Measurements from ENCODE around the gene CXCL16. TPM values are rescaled to one million over a fixed set of nuclear protein-coding genes. Genes with fewer than 3 reads are reported as not detected.

The CXCL16 gene
- 16.2 and 18.0 TPM in 2 replicates for total RNA-seq (2014; rRNA removed; shearing (Covaris generic))
- polyA plus RNA-seq (2014; cell fraction: nucleus; rRNA removed) = 4.7 and 17.2 TPM in 2 replicates

- peak; percentile 22 for DNase-seq (ENCODE audit: extremely low read depth, low read depth)
Measured at GRCh38 chr17:4739122-4740024, at the start of gene CXCL16, which contains the start of gene ZMYND15. Gene CXCL16, minus strand, starts transcription at chr17:4739928. Its CDS starts 589 bp downstream, at chr17:4739339. Gene ZMYND15, plus strand, starts transcription at chr17:4739833. Its CDS starts 716 bp downstream, at chr17:4740549.

- DNase-seq (ENCODE audit: extremely low read depth, low read depth) = no peak
Measured at GRCh38 chr17:4788807-4789700, 49.3 kb upstream of the CXCL16 start, which contains the start of gene GLTPD2. Gene GLTPD2, plus strand, starts transcription at chr17:4788964. Its CDS starts 48 bp downstream, at chr17:4789012.

GRCh38 chr17:4788159-4788806, 48.6 kb upstream of the CXCL16 start:
- DNase-seq (ENCODE audit: extremely low read depth, low read depth) = no peak

- DNase-seq (ENCODE audit: extremely low read depth, low read depth) = no peak
Measured at GRCh38 chr17:4786516-4786915, 46.8 kb upstream of the CXCL16 start.

- no peak for DNase-seq (ENCODE audit: extremely low read depth, low read depth)
Measured at GRCh38 chr17:4786106-4786511, 46.4 kb upstream of the CXCL16 start, which contains the start of gene VMO1. Gene VMO1, minus strand, starts transcription at chr17:4786364. Its CDS starts 12 bp downstream, at chr17:4786352.

GRCh38 chr17:4785311-4786105, 45.8 kb upstream of the CXCL16 start:
- DNase-seq (ENCODE audit: extremely low read depth, low read depth) = no peak

GRCh38 chr17:4782652-4783051, 42.9 kb upstream of the CXCL16 start:
- DNase-seq (ENCODE audit: extremely low read depth, low read depth) = no peak

- no peak for DNase-seq (ENCODE audit: extremely low read depth, low read depth)
Measured at GRCh38 chr17:4780325-4780955, 40.7 kb upstream of the CXCL16 start.

- DNase-seq (ENCODE audit: extremely low read depth, low read depth) = no peak
Measured at GRCh38 chr17:4777969-4778760, 38.4 kb upstream of the CXCL16 start.

GRCh38 chr17:4772235-4772613, 32.5 kb upstream of the CXCL16 start:
- DNase-seq (ENCODE audit: extremely low read depth, low read depth) = no peak

GRCh38 chr17:4771519-4772234, 31.9 kb upstream of the CXCL16 start, which contains the start of gene TM4SF5:
Gene TM4SF5, plus strand, starts transcription at chr17:4771886. Its CDS starts 37 bp downstream, at chr17:4771923.
- no peak for DNase-seq (ENCODE audit: extremely low read depth, low read depth)

- no peak for DNase-seq (ENCODE audit: extremely low read depth, low read depth)
Measured at GRCh38 chr17:4769628-4770027, 29.9 kb upstream of the CXCL16 start.

- DNase-seq (ENCODE audit: extremely low read depth, low read depth) = no peak
Measured at GRCh38 chr17:4768298-4768697, 28.6 kb upstream of the CXCL16 start.

- DNase-seq (ENCODE audit: extremely low read depth, low read depth) = no peak
Measured at GRCh38 chr17:4766723-4767122, 27.0 kb upstream of the CXCL16 start.

GRCh38 chr17:4766201-4766600, 26.5 kb upstream of the CXCL16 start:
- DNase-seq (ENCODE audit: extremely low read depth, low read depth) = no peak

- no peak for DNase-seq (ENCODE audit: extremely low read depth, low read depth)
Measured at GRCh38 chr17:4764595-4764994, 24.9 kb upstream of the CXCL16 start.

GRCh38 chr17:4759776-4760236, 20.1 kb upstream of the CXCL16 start:
- peak; percentile 18 for DNase-seq (ENCODE audit: extremely low read depth, low read depth)
